Prostate gland (tissue), 2 donors: ENCODE data around the gene PADI6.

Source experiments
- POLR2A ChIP-seq: fragments of 450-650 bp; IDR thresholded peaks from one replicate; pipeline ENCODE4 v1.6.1; 2016; ENCODE audit warnings: antibody characterized with exemption, mild to moderate bottlenecking
- TF ChIP-seq, protein P1 (sequence below), 4 experiments: fragments of 200-600 bp in 2 of 4; fragments of 450-650 bp in 2 of 4; sonication (generic) in 2 of 4; IDR thresholded peaks; 1 replicate in 3 of 4; 2 replicates in 1 of 4; pipeline ENCODE4 v1.5.1; 2016 to 2019; ENCODE audit warnings: antibody characterized with exemption in 4 of 4, mild to moderate bottlenecking in 2 of 4, moderate library complexity in 2 of 4

DNA sequence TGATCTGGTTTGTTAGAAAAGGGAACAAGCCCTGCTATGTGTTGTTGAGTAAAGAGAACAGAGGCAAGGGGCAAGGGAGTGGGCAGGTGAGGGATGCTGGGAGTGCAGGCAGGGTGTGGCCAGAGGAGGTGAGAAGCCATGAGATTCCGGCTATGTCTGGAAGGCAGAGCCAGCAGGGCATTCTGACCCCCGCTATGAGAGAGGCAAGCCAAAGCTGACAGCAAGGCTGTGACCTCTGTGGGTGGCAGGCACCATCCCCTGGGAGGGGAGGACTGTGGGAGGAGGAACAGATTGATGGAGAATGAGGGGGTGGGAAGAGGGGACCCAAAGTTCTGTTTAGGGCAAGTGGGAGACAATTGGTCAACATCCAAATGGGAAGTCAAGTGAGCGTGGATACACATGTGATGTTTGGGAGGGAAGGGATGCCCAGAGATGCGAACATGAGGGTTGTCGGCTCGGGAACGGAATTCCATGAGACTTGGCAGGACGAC lies 19.5 kb upstream of the PADI6 start:
- TF ChIP-seq, protein P1, sequence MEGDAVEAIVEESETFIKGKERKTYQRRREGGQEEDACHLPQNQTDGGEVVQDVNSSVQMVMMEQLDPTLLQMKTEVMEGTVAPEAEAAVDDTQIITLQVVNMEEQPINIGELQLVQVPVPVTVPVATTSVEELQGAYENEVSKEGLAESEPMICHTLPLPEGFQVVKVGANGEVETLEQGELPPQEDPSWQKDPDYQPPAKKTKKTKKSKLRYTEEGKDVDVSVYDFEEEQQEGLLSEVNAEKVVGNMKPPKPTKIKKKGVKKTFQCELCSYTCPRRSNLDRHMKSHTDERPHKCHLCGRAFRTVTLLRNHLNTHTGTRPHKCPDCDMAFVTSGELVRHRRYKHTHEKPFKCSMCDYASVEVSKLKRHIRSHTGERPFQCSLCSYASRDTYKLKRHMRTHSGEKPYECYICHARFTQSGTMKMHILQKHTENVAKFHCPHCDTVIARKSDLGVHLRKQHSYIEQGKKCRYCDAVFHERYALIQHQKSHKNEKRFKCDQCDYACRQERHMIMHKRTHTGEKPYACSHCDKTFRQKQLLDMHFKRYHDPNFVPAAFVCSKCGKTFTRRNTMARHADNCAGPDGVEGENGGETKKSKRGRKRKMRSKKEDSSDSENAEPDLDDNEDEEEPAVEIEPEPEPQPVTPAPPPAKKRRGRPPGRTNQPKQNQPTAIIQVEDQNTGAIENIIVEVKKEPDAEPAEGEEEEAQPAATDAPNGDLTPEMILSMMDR (IDR thresholded peaks at IDR 0.05) = no peak
- no peak for TF ChIP-seq POLR2A
